ENCODE data around the gene SWT1. TPM values are rescaled to one million over a fixed set of nuclear protein-coding genes. Genes with fewer than 3 reads are reported as not detected.

SWT1 gene
- total RNA-seq (2014; rRNA removed; shearing (Covaris generic)): 3.4 and 4.9 TPM in 2 replicates
- polyA plus RNA-seq (2014; cell fraction: nucleus; rRNA removed): 0.85 and 1.0 TPM in 2 replicates

GRCh38 chr1:185156854-185157598 is at the start of gene SWT1, which contains the start of gene TRMT1L:
Gene SWT1, plus strand, starts transcription at chr1:185157167. Its CDS starts 3,675 bp downstream, at chr1:185160842.
Gene TRMT1L, minus strand, starts transcription at chr1:185156953. Its CDS starts 241 bp downstream, at chr1:185156712.
- DNase-seq (ENCODE audit: extremely low read depth, low read depth): peak; percentile 100

GRCh38 chr1:185108321-185108720 is 48.6 kb upstream of the SWT1 start:
- DNase-seq (ENCODE audit: extremely low read depth, low read depth): no peak

GRCh38 chr1:185110145-185110544 is 46.8 kb upstream of the SWT1 start:
- no peak for DNase-seq (ENCODE audit: extremely low read depth, low read depth)

GRCh38 chr1:185111873-185112272 is 45.1 kb upstream of the SWT1 start:
- DNase-seq (ENCODE audit: extremely low read depth, low read depth): no peak

GRCh38 chr1:185112356-185112755 is 44.6 kb upstream of the SWT1 start:
- DNase-seq (ENCODE audit: extremely low read depth, low read depth): peak; percentile 84

- DNase-seq (ENCODE audit: extremely low read depth, low read depth): no peak
Measured at GRCh38 chr1:185129708-185130107, 27.3 kb upstream of the SWT1 start.

GRCh38 chr1:185132534-185132933 is 24.4 kb upstream of the SWT1 start:
- DNase-seq (ENCODE audit: extremely low read depth, low read depth): no peak

GRCh38 chr1:185137896-185138545 is 18.9 kb upstream of the SWT1 start:
- DNase-seq (ENCODE audit: extremely low read depth, low read depth): no peak

GRCh38 chr1:185139246-185139645 is 17.7 kb upstream of the SWT1 start:
- no peak for DNase-seq (ENCODE audit: extremely low read depth, low read depth)

GRCh38 chr1:185144233-185144632 is 12.7 kb upstream of the SWT1 start:
- no peak for DNase-seq (ENCODE audit: extremely low read depth, low read depth)

- no peak for DNase-seq (ENCODE audit: extremely low read depth, low read depth)
Measured at GRCh38 chr1:185151215-185151614, 5.8 kb upstream of the SWT1 start.

GRCh38 chr1:185152187-185152767 is 4.7 kb upstream of the SWT1 start:
- DNase-seq (ENCODE audit: extremely low read depth, low read depth): no peak

GRCh38 chr1:185154912-185155513 is 2.0 kb upstream of the SWT1 start:
- no peak for DNase-seq (ENCODE audit: extremely low read depth, low read depth)

- peak; percentile 7 for DNase-seq (ENCODE audit: extremely low read depth, low read depth)
Measured at GRCh38 chr1:185155600-185156287, 1.2 kb upstream of the SWT1 start.

GRCh38 chr1:185156288-185156853 is 596 bp upstream of the SWT1 start:
- peak; percentile 7 for DNase-seq (ENCODE audit: extremely low read depth, low read depth)

GRCh38 chr1:185157599-185158412 is 839 bp downstream of the SWT1 start:
- no peak for DNase-seq (ENCODE audit: extremely low read depth, low read depth)

GRCh38 chr1:185158800-185159199 is 1.8 kb downstream of the SWT1 start:
- no peak for DNase-seq (ENCODE audit: extremely low read depth, low read depth)

GRCh38 chr1:185159966-185160365 is 3.0 kb downstream of the SWT1 start:
- DNase-seq (ENCODE audit: extremely low read depth, low read depth): no peak

- DNase-seq (ENCODE audit: extremely low read depth, low read depth): no peak
Measured at GRCh38 chr1:185162491-185162890, 5.5 kb downstream of the SWT1 start.

Measured in NCI-H460 (cell line).